ENCODE measurements around the gene TLR8.

The TLR8 gene

GRCh38 chrX:12887767-12888166 lies 18.7 kb upstream of the TLR8 start:
- TF ChIP-seq TAF1 (IDR thresholded peaks at IDR 0.05; ENCODE audit: borderline replicate concordance, insufficient read depth, low read length) (no peak), REST (IDR thresholded peaks at IDR 0.05; ENCODE audit: insufficient read depth in 1 of 2, low read depth in 2 of 2, low read length in 2 of 2) (no peak), FOXP2 (optimal IDR thresholded peaks at IDR 0.05; ENCODE audit: borderline replicate concordance, extremely low read depth, extremely low read length, insufficient read depth) (no peak), SIN3A (IDR thresholded peaks at IDR 0.05; ENCODE audit: borderline replicate concordance, insufficient read depth, low read length) (no peak), POLR2AphosphoS5 (IDR thresholded peaks at IDR 0.05; ENCODE audit: low read depth, low read length) (no peak)

- no peak for TF ChIP-seq POLR2AphosphoS5 (IDR thresholded peaks at IDR 0.05; ENCODE audit: low read depth, low read length)
- TF ChIP-seq TAF1 (IDR thresholded peaks at IDR 0.05; ENCODE audit: borderline replicate concordance, insufficient read depth, low read length) = no peak
- TF ChIP-seq SIN3A (IDR thresholded peaks at IDR 0.05; ENCODE audit: borderline replicate concordance, insufficient read depth, low read length) = no peak
- TF ChIP-seq REST (IDR thresholded peaks at IDR 0.05; ENCODE audit: insufficient read depth in 1 of 2, low read depth in 2 of 2, low read length in 2 of 2) = no peak
- TF ChIP-seq FOXP2 (optimal IDR thresholded peaks at IDR 0.05; ENCODE audit: borderline replicate concordance, extremely low read depth, extremely low read length, insufficient read depth) = no peak
Observed at GRCh38 chrX:12890467-12890866, 16.0 kb upstream of the TLR8 start.

- no peak for TF ChIP-seq POLR2AphosphoS5 (IDR thresholded peaks at IDR 0.05; ENCODE audit: low read depth, low read length)
- TF ChIP-seq FOXP2 (optimal IDR thresholded peaks at IDR 0.05; ENCODE audit: borderline replicate concordance, extremely low read depth, extremely low read length, insufficient read depth) = no peak
- TF ChIP-seq TAF1 (IDR thresholded peaks at IDR 0.05; ENCODE audit: borderline replicate concordance, insufficient read depth, low read length) = no peak
- TF ChIP-seq SIN3A (IDR thresholded peaks at IDR 0.05; ENCODE audit: borderline replicate concordance, insufficient read depth, low read length) = no peak
- no peak for TF ChIP-seq REST (IDR thresholded peaks at IDR 0.05; ENCODE audit: insufficient read depth in 1 of 2, low read depth in 2 of 2, low read length in 2 of 2)
Observed at GRCh38 chrX:12891171-12891570, 15.2 kb upstream of the TLR8 start.

GRCh38 chrX:12891915-12892506 lies 14.4 kb upstream of the TLR8 start:
- TF ChIP-seq SIN3A (IDR thresholded peaks at IDR 0.05; ENCODE audit: borderline replicate concordance, insufficient read depth, low read length) = no peak
- no peak for TF ChIP-seq TAF1 (IDR thresholded peaks at IDR 0.05; ENCODE audit: borderline replicate concordance, insufficient read depth, low read length)
- no peak for TF ChIP-seq FOXP2 (optimal IDR thresholded peaks at IDR 0.05; ENCODE audit: borderline replicate concordance, extremely low read depth, extremely low read length, insufficient read depth)
- TF ChIP-seq REST (IDR thresholded peaks at IDR 0.05; ENCODE audit: insufficient read depth in 1 of 2, low read depth in 2 of 2, low read length in 2 of 2) = no peak
- no peak for TF ChIP-seq POLR2AphosphoS5 (IDR thresholded peaks at IDR 0.05; ENCODE audit: low read depth, low read length)
